ENCODE measurements around the gene COL25A1.
"Not testable (repeated sequence)": the region's sequence is repeated elsewhere in the genome, so short reads cannot be mapped to it uniquely, and the experiment has no call there.

GRCh38 chr4:109108215-109108614 lies 194.2 kb downstream of the COL25A1 start:
- TF ChIP-seq CTCF (IDR thresholded peaks at IDR 0.05); POLR2AphosphoS5 (IDR thresholded peaks at IDR 0.05; ENCODE audit: low read depth, low read length); REST (IDR thresholded peaks at IDR 0.05; ENCODE audit: insufficient read depth in 1 of 2, low read depth in 2 of 2, low read length in 1 of 2): not testable (repeated sequence)

Measured in Panc1 (cell line).